A549 (cell line): ENCODE measurements around the gene GAS5.

ENCODE experiments used
- BHLHE40 ChIP-seq: IDR thresholded peaks from 2 replicates; pipeline ENCODE4 v1.6.1; 2012; ENCODE audit warnings: low read depth, low read length, inconsistent platforms
- EP300 ChIP-seq, 2 experiments: fragments of >200 bp; sonication (Bioruptor Twin); formaldehyde crosslinking; IDR thresholded peaks; 2 replicates in 1 of 2; 3 replicates in 1 of 2; pipeline ENCODE4 v1.6.1; 2016 to 2017
- HDAC2 ChIP-seq: fragments of 200-600 bp; sonication (generic); IDR thresholded peaks from 2 replicates; pipeline ENCODE4 v1.6.1; 2016
- HEYL ChIP-seq: fragments of 250-450 bp; sonication (Bioruptor Pico); IDR thresholded peaks from 2 replicates; pipeline ENCODE4 v1.8.0; 2021; ENCODE audit warnings: mild to moderate bottlenecking, moderate library complexity
- JUNB ChIP-seq: fragments of >200 bp; sonication (Bioruptor Twin); formaldehyde crosslinking; IDR thresholded peaks from 2 replicates; pipeline ENCODE4 v1.6.1; 2016
- KDM1A ChIP-seq: fragments of 200-600 bp; sonication (generic); IDR thresholded peaks from 2 replicates; pipeline ENCODE4 v1.6.1; 2016; ENCODE audit warnings: low read depth, mild to moderate bottlenecking
- MYC ChIP-seq: IDR thresholded peaks from 2 replicates; pipeline ENCODE4 v1.6.1; 2012; ENCODE audit warnings: mild to moderate bottlenecking, inconsistent platforms, low read length, improper control_type of control experiment, borderline replicate concordance
- NFE2L2 ChIP-seq: fragments of 150-350 bp; conservative IDR thresholded peaks from 2 replicates; pipeline ENCODE4 v1.6.1; 2014; ENCODE audit warnings: low read length
- TF ChIP-seq, protein P1 (sequence below): fragments of >200 bp; sonication (Bioruptor Twin); formaldehyde crosslinking; IDR thresholded peaks from 3 replicates; pipeline ENCODE4 v1.5.1; 2016
- TF ChIP-seq, protein P2 (sequence below): IDR thresholded peaks from 2 replicates; pipeline ENCODE4 v1.6.1; 2012; ENCODE audit warnings: low read depth, borderline replicate concordance
- TF ChIP-seq, protein P3 (sequence below): IDR thresholded peaks from 2 replicates; pipeline ENCODE4 v1.6.1; 2012

DNA sequence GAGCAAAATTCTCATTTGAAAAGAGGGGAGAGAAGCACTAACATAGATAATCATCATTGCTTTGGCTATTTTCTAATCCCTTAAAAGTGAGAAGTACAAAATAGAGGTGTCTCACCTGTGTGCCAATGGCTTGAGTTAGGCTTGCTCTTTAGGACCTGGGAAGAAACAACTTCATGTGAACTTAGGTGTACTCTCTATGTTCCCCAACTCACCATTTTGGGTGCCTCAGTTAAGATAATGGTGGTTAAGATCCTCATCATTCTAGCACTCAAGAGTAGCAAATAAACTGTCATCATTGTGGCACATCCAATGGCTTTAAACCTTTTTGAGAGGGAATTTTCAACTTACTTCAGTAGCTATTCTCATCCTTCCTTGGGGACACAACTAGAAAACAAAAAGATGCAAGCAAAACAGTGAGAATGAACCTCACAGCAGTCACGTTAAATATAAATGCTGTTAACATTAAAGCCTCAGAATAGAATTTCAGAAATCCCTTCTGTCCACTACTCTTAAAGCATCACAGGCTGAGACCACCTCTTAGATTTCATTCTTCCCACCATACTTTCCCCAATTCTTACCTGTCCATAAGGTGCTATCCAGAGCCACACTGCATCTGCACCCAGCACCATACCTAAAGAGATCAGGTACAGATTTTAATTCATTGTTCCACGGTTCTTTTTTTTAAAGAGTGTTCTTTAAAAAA is 1.2 kb downstream of the GAS5 start:
- TF ChIP-seq, protein P1, sequence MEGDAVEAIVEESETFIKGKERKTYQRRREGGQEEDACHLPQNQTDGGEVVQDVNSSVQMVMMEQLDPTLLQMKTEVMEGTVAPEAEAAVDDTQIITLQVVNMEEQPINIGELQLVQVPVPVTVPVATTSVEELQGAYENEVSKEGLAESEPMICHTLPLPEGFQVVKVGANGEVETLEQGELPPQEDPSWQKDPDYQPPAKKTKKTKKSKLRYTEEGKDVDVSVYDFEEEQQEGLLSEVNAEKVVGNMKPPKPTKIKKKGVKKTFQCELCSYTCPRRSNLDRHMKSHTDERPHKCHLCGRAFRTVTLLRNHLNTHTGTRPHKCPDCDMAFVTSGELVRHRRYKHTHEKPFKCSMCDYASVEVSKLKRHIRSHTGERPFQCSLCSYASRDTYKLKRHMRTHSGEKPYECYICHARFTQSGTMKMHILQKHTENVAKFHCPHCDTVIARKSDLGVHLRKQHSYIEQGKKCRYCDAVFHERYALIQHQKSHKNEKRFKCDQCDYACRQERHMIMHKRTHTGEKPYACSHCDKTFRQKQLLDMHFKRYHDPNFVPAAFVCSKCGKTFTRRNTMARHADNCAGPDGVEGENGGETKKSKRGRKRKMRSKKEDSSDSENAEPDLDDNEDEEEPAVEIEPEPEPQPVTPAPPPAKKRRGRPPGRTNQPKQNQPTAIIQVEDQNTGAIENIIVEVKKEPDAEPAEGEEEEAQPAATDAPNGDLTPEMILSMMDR = no peak
- TF ChIP-seq, protein P2, sequence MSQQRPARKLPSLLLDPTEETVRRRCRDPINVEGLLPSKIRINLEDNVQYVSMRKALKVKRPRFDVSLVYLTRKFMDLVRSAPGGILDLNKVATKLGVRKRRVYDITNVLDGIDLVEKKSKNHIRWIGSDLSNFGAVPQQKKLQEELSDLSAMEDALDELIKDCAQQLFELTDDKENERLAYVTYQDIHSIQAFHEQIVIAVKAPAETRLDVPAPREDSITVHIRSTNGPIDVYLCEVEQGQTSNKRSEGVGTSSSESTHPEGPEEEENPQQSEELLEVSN = no peak
- TF ChIP-seq HEYL (CRISPR knock-in tag) = no peak
- no peak for TF ChIP-seq MYC
- no peak for TF ChIP-seq JUNB
- TF ChIP-seq, protein P3, sequence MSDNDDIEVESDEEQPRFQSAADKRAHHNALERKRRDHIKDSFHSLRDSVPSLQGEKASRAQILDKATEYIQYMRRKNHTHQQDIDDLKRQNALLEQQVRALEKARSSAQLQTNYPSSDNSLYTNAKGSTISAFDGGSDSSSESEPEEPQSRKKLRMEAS = no peak
- no peak for TF ChIP-seq BHLHE40
- no peak for TF ChIP-seq HDAC2
- TF ChIP-seq KDM1A = no peak
- no peak for TF ChIP-seq EP300 (IDR thresholded peaks at IDR 0.05)
- no peak for TF ChIP-seq NFE2L2
